Smooth muscle cell (in vitro differentiated cells): ENCODE results near the gene KDM5B. TPM values are rescaled to one million over a fixed set of nuclear protein-coding genes. Genes with fewer than 3 reads are reported as not detected.

Experiments
- DNase-seq: peaks from one replicate; lab custom pipeline; 2025; ENCODE audit not compliant: unreplicated experiment; lab: John Stamatoyannopoulos, UW
- H2AFZ ChIP-seq: fragments of 200-600 bp; sonication (generic); 2 replicates; pipeline ENCODE4 v1.6.0; 2016; ENCODE audit warnings: antibody characterized with exemption, low read depth, mild to moderate bottlenecking
- H3F3A ChIP-seq: fragments of 200-600 bp; sonication (generic); 2 replicates; pipeline ENCODE4 v1.6.0; 2017; ENCODE audit warnings: antibody characterized with exemption, low read depth
- H3K27ac ChIP-seq: fragments of 200-600 bp; sonication (generic); 2 replicates; pipeline ENCODE4 v1.5.1; 2016; ENCODE audit warnings: low read depth, mild to moderate bottlenecking
- H3K27me3 ChIP-seq: fragments of 200-600 bp; sonication (generic); 2 replicates; pipeline ENCODE4 v1.6.1; 2016; ENCODE audit warnings: low read depth, mild to moderate bottlenecking
- H3K36me3 ChIP-seq: fragments of 200-600 bp; sonication (generic); 2 replicates; pipeline ENCODE4 v1.5.1; 2016; ENCODE audit warnings: low read depth
- H3K4me1 ChIP-seq: fragments of 200-600 bp; sonication (generic); 2 replicates; pipeline ENCODE4 v1.5.1; 2016; ENCODE audit warnings: low read depth
- H3K4me2 ChIP-seq: fragments of 200-600 bp; sonication (generic); 2 replicates; pipeline ENCODE4 v1.6.0; 2016; ENCODE audit warnings: mild to moderate bottlenecking
- H3K4me3 ChIP-seq: fragments of 200-600 bp; sonication (generic); 2 replicates; pipeline ENCODE4 v1.5.1; 2016; ENCODE audit warnings: mild to moderate bottlenecking
- H3K79me2 ChIP-seq: fragments of 200-600 bp; sonication (generic); 2 replicates; pipeline ENCODE4 v1.6.0; 2016; ENCODE audit warnings: low read depth, mild to moderate bottlenecking
- H3K9ac ChIP-seq: fragments of 200-600 bp; sonication (generic); 2 replicates; pipeline ENCODE4 v1.6.0; 2016; ENCODE audit warnings: low read depth
- H3K9me3 ChIP-seq: fragments of 200-600 bp; sonication (generic); replicated peaks from 2 replicates; pipeline ENCODE4 v1.5.1; 2016; ENCODE audit warnings: low read depth
- H4K20me1 ChIP-seq: fragments of 200-600 bp; sonication (generic); 2 replicates; pipeline ENCODE4 v1.6.0; 2016; ENCODE audit warnings: low read depth
- CTCF ChIP-seq: fragments of 200-600 bp; sonication (generic); IDR thresholded peaks from 2 replicates; pipeline ENCODE4 v1.5.1; 2017; ENCODE audit warnings: borderline replicate concordance, mild to moderate bottlenecking, antibody characterized with exemption; ENCODE audit not compliant: insufficient read depth, poor library complexity, severe bottlenecking
- WGBS: methylation state at CpG from one replicate; pipeline ENCODE4 v1.1.7; 2016; ENCODE audit warnings: low lambda C conversion rate; 5-methylcytosine and 5-hydroxymethylcytosine counted together
- polyA plus RNA-seq: library from polyadenylated mRNA; unstranded; fragments of >200 nt; fragmentation: Nextera tagmentation; extraction: Ambion mirVana; gene quantifications from 2 replicates; pipeline ENCODE4 v1.2.1, GENCODE V29; 2016
- total RNA-seq: library from RNA; depleted of rRNA; stranded (reverse); fragments of >200 nt; gene quantifications from 2 replicates; pipeline ENCODE4 v1.2.3, GENCODE V29; 2014

Gene KDM5B
- total and polyA plus RNA-seq, 2 experiments from 2014 or later: 94.1 to 178 TPM

DNA sequence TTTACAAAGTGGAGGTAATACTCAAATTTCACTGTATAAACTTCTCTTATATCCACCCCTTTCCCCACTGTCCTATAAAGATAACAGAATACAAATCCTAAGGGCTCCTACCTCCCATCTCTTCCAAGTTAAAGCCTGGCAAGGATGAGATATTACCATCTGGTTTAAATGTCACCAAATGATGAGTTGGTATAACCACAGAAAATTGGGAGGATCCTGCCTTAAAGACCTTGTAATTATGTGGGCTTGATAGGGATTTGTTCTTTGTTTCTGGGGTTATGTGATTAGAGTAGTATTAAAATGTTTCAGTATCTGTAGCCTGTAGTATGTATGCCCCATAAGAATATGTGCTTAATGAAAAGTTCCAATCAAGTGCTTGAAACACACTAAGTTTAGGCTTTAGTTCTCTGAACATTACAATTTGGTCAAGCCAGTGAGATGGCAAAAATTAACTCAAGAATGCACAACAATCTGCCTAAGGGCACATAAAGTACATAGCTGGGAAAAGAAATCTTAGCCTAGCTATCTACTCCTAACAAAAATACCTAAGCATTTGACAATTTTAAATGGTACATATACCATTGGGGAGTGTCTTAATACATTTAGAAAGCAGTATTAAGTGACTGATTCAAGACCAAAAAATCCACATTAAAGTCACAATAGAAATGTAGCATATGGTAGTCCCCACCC lies 14.0 kb downstream of the KDM5B start:
- Histone ChIP-seq H3F3A (peaks cover 8% of the 10 kb centered on the region), H3K36me3 (no peaks in the 10 kb centered on the region), H3K4me2 (no peak overlapping the region), H3K27me3 (no peaks in the 10 kb centered on the region), H3K4me1 (no peaks in the 10 kb centered on the region), H4K20me1 (peaks cover 100% of the 10 kb centered on the region), H3K9me3 (no peaks in the 10 kb centered on the region), H3K79me2 (peaks cover 100% of the 10 kb centered on the region), H3K27ac (no peak overlapping the region), H3K4me3 (no peak overlapping the region), H2AFZ (no peak overlapping the region), H3K9ac (no peak overlapping the region)
- TF ChIP-seq CTCF: no peak
- DNase-seq: no peak

DNA sequence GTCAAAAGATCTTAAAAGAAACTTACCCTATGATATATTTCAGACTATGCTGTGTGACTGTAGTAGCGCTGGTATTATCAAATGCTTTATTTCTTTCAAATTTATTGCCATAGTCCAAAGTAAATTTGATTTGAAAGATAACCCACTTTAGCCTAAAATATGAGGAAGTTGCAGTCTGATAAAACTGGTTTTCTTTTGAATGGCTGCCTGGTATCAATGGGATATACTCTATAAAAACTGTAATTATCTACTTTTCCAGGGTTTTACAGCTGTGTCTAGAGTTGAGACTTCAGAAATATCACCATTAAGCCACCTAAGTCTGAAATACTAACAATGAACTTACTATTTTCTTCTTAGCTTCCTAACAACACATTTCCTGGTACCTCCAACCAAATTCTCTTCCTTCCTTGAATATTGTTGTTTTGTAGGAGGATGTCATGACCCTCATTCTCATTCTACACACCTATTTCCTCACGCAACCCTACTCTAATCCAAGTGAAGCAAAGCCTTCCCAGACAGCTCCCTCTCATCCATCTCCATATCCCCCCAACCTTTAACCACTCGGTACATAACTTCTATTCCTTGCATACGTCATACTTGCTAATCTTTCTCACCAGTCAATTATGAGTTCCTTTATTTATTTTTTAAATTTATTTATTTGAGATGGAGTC lies 17.0 kb downstream of the KDM5B start:
- no peak overlapping the region for H3K27ac ChIP-seq
- no peak for TF ChIP-seq CTCF
- H3K27me3 ChIP-seq: no peaks in the 10 kb centered on the region
- peaks cover 100% of the 10 kb centered on the region for H4K20me1 ChIP-seq
- no peak overlapping the region for H2AFZ ChIP-seq
- no peaks in the 10 kb centered on the region for H3K4me1 ChIP-seq
- H3K4me2 ChIP-seq: no peak overlapping the region
- H3K4me3 ChIP-seq: no peak overlapping the region
- H3K79me2 ChIP-seq: peaks cover 100% of the 10 kb centered on the region
- DNase-seq: no peak
- no peaks in the 10 kb centered on the region for H3K36me3 ChIP-seq
- no peak overlapping the region for H3K9ac ChIP-seq
- H3K9me3 ChIP-seq: no peaks in the 10 kb centered on the region
- WGBS: 97% methylated on average over 4 of the region's 4 CpGs
- peaks cover 11% of the 10 kb centered on the region for H3F3A ChIP-seq

GRCh38 chr1:202788800-202789199 lies 19.4 kb downstream of the KDM5B start:
- Histone ChIP-seq H3K4me3 (no peak overlapping the region), H2AFZ (no peak overlapping the region), H3K27me3 (no peaks in the 10 kb centered on the region), H3K79me2 (peaks cover 100% of the 10 kb centered on the region), H3K9ac (no peak overlapping the region), H3K9me3 (no peaks in the 10 kb centered on the region), H3K27ac (no peak overlapping the region), H3K4me1 (no peaks in the 10 kb centered on the region), H3K4me2 (no peak overlapping the region), H3K36me3 (no peaks in the 10 kb centered on the region), H4K20me1 (peaks cover 100% of the 10 kb centered on the region), H3F3A (peaks cover 15% of the 10 kb centered on the region)
- no peak for DNase-seq
- TF ChIP-seq CTCF: no peak
- WGBS: 97% methylated on average over 3 of the region's 3 CpGs

GRCh38 chr1:202786804-202787203 lies 21.4 kb downstream of the KDM5B start:
- Histone ChIP-seq H3K9ac (no peak overlapping the region), H2AFZ (no peak overlapping the region), H3F3A (peaks cover 13% of the 10 kb centered on the region), H3K27ac (no peak overlapping the region), H3K9me3 (no peaks in the 10 kb centered on the region), H3K36me3 (no peaks in the 10 kb centered on the region), H3K79me2 (peaks cover 100% of the 10 kb centered on the region), H3K27me3 (no peaks in the 10 kb centered on the region), H4K20me1 (peaks cover 100% of the 10 kb centered on the region), H3K4me1 (no peaks in the 10 kb centered on the region), H3K4me3 (no peak overlapping the region), H3K4me2 (no peak overlapping the region)
- WGBS: 58% methylated on average over 4 of the region's 4 CpGs
- TF ChIP-seq CTCF: no peak
- no peak for DNase-seq
